GM21423 (cell line): Measurements from ENCODE around the gene AKR1C1.
"Not testable (repeated sequence)": the region's sequence is repeated elsewhere in the genome, so short reads cannot be mapped to it uniquely, and the experiment has no call there.

ENCODE experiments used
- ATAC-seq: cut with Tn5 transposase; IDR thresholded peaks from one replicate; pipeline ENCODE4 v1.9.1; 2021; ENCODE audit warnings: mild to moderate bottlenecking, moderate library complexity; ENCODE audit not compliant: unreplicated experiment

Gene AKR1C1

GRCh38 chr10:5013385-5013784 lies 50.2 kb downstream of the AKR1C1 start:
- no peak for ATAC-seq

- not testable (repeated sequence) for ATAC-seq
Measured at GRCh38 chr10:5014200-5014910, 51.1 kb downstream of the AKR1C1 start.

- ATAC-seq = no peak
Measured at GRCh38 chr10:5014936-5015335, 51.7 kb downstream of the AKR1C1 start.

GRCh38 chr10:5018134-5018533 lies 54.9 kb downstream of the AKR1C1 start:
- ATAC-seq = no peak

GRCh38 chr10:5018671-5019277 lies 55.6 kb downstream of the AKR1C1 start:
- ATAC-seq = not testable (repeated sequence)

GRCh38 chr10:5019770-5020612 lies 56.8 kb downstream of the AKR1C1 start:
- ATAC-seq = not testable (repeated sequence)

GRCh38 chr10:5021624-5022290 lies 58.5 kb downstream of the AKR1C1 start:
- ATAC-seq = not testable (repeated sequence)

GRCh38 chr10:5023177-5023805 lies 60.1 kb downstream of the AKR1C1 start:
- ATAC-seq = no peak

GRCh38 chr10:5025461-5025881 lies 62.3 kb downstream of the AKR1C1 start:
- ATAC-seq = not testable (repeated sequence)

- ATAC-seq = no peak
Measured at GRCh38 chr10:5030989-5031388, 67.8 kb downstream of the AKR1C1 start.

- not testable (repeated sequence) for ATAC-seq
Measured at GRCh38 chr10:5031588-5031987, 68.4 kb downstream of the AKR1C1 start.

- not testable (repeated sequence) for ATAC-seq
Measured at GRCh38 chr10:5032444-5032843, 69.2 kb downstream of the AKR1C1 start.
